Epithelial cell of proximal tubule (primary cell): ENCODE data around the gene MLH3. TPM values are rescaled to one million over a fixed set of nuclear protein-coding genes. Genes with fewer than 3 reads are reported as not detected.

Experiments used
- DNase-seq: peaks from one replicate; pipeline ENCODE4 v3.0.0-alpha.2; 2011; ENCODE audit warnings: low read depth
- H3K4me3 ChIP-seq: 2 replicates; pipeline ENCODE4 v1.5.1; 2011; ENCODE audit warnings: low read depth, mild to moderate bottlenecking, low read length
- total RNA-seq: library from RNA; depleted of rRNA; stranded (reverse); fragments of >200 nt; gene quantifications from 2 replicates; pipeline ENCODE4 v1.2.3, GENCODE V29; 2015
- TF ChIP-seq, protein P1 (sequence below): conservative IDR thresholded peaks from 2 replicates; pipeline ENCODE4 v1.5.1; 2012; ENCODE audit warnings: low read depth, mild to moderate bottlenecking, low read length

The MLH3 gene
- total RNA-seq, 1 donor from 2014 or later = 10.3 TPM

- TF ChIP-seq, protein P1, sequence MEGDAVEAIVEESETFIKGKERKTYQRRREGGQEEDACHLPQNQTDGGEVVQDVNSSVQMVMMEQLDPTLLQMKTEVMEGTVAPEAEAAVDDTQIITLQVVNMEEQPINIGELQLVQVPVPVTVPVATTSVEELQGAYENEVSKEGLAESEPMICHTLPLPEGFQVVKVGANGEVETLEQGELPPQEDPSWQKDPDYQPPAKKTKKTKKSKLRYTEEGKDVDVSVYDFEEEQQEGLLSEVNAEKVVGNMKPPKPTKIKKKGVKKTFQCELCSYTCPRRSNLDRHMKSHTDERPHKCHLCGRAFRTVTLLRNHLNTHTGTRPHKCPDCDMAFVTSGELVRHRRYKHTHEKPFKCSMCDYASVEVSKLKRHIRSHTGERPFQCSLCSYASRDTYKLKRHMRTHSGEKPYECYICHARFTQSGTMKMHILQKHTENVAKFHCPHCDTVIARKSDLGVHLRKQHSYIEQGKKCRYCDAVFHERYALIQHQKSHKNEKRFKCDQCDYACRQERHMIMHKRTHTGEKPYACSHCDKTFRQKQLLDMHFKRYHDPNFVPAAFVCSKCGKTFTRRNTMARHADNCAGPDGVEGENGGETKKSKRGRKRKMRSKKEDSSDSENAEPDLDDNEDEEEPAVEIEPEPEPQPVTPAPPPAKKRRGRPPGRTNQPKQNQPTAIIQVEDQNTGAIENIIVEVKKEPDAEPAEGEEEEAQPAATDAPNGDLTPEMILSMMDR = no peak
- H3K4me3 ChIP-seq = no peak overlapping the region
- DNase-seq = no peak
Observed at GRCh38 chr14:75091251-75091650, 40.0 kb upstream of the MLH3 start.

DNA sequence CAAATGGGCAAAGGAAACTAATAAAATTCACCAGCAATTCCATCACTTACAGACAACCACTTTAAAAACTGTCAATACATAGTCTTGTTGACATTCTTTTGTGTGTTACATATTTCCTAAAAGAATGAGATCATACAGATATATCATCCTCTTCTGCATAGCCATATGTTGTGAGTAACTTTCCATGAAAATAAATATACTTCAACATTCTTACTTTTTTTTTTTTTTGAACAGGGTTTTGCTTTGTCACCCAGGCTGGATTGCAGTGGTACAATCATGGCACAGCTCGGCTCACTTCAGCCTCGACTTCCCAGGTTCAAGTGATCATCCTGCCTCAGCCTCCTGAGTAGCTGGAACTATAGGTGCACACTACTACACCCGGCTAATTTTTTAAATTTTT, 39.1 kb upstream of the MLH3 start:
- TF ChIP-seq, protein P1 = no peak
- no peak overlapping the region for H3K4me3 ChIP-seq
- DNase-seq = no peak

- no peak overlapping the region for H3K4me3 ChIP-seq
- TF ChIP-seq, protein P1 = peak; percentile 89
- no peak for DNase-seq
Observed at GRCh38 chr14:75088566-75089373, 37.5 kb upstream of the MLH3 start.

GRCh38 chr14:75088153-75088552, 36.9 kb upstream of the MLH3 start:
- TF ChIP-seq, protein P1 = no peak
- no peak overlapping the region for H3K4me3 ChIP-seq
- DNase-seq = no peak

- H3K4me3 ChIP-seq = no peak overlapping the region
- TF ChIP-seq, protein P1 = peak; percentile 49
- DNase-seq = no peak
Observed at GRCh38 chr14:75084513-75084912, 33.2 kb upstream of the MLH3 start.

DNA sequence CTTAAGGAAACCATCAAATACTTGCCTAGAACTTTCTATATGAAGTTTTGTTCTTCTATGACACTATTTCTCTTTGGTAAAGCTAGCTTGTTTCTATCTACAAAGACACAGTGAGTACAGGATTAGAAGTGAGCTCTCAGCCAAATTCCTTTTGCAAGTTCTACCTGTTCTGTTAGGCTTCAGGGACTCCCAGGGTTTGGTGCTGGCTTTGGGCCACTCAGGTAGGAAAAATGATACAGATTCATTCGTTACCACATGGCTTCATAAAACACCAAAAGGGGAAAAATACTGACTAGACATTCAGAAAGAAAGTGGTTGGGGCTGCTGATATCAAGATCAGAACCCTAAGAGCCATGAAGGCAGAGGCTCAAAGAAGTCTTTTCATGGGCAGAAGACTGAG, 32.0 kb upstream of the MLH3 start:
- H3K4me3 ChIP-seq = no peak overlapping the region
- no peak for DNase-seq
- TF ChIP-seq, protein P1 = no peak
